SIG-M5 treated with dmso at 0.1 percent for 504 hours (cell line): Measurements from ENCODE around the gene NPB.
A peak's percentile ranks its signal among the peaks of the same experiment; 100 is the strongest.

Experiments
- DNase-seq: peaks from one replicate; lab custom pipeline; 2025; ENCODE audit not compliant: unreplicated experiment; lab: John Stamatoyannopoulos, UW

NPB gene

GRCh38 chr17:81902023-81902652, at the start of gene NPB:
NPB (plus strand) TSS chr17:81902238; CDS start chr17:81902278, 40 bp downstream.
- no peak for DNase-seq

DNA sequence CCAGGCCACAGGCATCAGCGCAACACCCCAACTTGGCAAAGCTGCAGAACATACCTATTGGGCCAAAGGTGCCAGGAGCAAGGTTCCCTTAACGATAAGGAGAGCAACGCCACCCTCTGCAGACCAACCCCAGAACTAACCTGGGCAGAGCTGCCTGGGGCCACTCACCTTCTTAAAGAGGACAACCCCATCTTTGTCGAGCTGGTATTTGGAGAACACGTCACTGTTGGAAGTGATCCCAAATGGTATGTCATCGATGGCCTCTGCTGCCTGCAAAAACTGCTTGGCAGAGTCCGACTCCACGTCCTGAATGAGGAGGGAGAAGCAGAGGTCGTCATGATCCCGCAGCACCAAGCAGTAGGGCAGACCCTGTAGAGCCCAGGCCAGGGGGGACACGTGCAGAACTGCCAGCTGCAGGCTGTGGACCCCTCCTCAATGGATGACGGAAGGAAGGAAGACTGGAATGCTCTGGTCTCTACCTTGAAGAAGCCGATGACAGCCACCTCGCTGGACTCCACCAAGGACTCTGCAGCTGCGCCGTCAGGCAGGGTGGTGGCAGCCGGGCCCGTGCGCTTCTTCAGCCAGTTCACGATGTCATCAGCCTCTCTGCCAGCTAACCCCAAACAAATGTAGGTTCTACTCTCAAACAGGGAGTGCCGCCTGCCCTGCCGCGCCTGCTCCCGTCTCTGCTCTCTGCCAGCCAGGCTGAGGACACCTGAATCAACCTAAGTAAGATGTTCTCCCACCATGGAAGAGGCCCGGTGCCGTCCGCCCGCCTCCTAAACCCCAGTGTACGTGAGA, 46.9 kb upstream of the NPB start:
- no peak for DNase-seq

DNA sequence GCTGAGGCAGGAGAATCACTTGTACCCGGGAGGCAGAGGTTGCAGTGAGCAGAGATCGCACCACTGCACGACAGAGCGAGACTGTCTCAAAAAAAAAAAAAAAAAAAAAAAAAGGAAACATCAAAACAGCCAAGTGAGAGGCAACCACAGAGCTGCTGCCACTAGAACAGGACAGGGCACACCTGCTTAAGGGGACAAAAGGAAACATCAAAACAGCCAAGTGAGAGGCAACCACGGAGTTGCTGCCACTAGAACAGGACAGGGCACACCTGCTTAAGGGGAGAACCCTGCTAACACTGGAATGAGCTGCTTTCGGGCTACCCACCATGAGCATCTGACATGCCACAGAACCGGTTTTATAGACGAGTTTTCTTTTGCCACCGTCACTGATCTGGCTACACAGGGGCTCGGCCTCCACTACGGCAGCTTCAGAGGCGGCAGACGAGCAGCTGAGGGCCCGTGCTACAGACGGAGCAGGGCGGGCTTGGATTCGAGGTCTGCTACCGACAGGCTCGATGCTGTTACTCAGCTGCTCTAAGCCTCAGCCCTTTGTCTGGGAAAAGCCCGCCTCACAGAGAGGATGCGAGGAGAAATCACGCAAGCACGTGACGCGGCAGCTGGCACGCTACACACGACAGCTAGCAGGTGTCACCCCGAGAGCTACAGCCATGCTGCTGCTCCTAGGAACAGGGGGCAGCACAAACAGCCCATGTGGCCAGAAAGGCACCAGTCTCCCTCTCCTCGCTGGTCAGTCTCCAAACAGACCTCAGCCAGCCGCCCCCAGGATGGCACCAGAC, 43.7 kb upstream of the NPB start:
- peak; percentile 43 for DNase-seq

GRCh38 chr17:81858967-81859905, 42.8 kb upstream of the NPB start:
- DNase-seq: peak; percentile 54

DNA sequence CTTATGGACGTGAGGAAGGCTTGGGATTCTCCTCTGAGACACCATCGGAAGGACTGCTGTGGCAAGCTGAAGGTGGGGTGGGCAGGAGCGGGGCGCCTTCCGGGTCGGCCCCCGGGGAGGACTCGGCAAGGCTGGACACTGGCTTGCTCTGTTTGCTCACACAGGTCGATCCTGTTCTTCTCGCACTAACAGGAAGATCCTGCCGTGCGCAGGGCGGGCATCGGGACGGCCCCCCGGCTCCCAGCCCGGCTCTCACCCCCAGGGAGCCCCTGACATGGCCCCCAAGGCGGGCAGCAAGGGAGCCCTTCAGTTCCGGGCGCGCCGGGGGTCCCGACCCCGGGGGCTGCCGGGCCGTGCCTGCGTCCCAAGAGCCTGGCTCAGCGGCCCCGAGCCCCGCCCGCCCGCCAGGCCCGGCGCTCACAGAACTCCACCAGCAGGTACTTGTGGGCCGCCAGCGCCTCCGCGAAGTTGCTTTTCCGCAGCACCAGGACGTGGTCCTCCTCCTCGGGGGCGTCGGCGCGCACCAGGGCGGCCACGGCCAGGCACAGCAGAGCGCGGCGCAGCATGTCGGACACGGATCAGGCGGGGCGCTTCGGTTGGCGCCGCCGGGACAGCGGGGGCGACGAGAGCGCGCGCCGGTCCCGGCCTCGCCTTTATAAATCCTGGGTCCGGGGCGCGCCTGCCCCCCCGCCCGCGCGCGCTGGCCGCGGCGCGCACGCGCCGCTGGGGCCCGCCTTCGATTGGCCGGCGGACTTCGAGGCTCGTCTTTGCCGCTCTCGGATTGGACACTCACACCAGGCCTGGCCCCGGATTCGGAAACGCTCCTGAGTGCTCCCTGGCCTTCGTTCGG, 41.9 kb upstream of the NPB start, which contains the start of gene P4HB:
Gene P4HB, minus strand, starts transcription at position 630 of the 850 bp plus-strand sequence. Its CDS starts 64 bp downstream, at position 566.
- DNase-seq: no peak

DNA sequence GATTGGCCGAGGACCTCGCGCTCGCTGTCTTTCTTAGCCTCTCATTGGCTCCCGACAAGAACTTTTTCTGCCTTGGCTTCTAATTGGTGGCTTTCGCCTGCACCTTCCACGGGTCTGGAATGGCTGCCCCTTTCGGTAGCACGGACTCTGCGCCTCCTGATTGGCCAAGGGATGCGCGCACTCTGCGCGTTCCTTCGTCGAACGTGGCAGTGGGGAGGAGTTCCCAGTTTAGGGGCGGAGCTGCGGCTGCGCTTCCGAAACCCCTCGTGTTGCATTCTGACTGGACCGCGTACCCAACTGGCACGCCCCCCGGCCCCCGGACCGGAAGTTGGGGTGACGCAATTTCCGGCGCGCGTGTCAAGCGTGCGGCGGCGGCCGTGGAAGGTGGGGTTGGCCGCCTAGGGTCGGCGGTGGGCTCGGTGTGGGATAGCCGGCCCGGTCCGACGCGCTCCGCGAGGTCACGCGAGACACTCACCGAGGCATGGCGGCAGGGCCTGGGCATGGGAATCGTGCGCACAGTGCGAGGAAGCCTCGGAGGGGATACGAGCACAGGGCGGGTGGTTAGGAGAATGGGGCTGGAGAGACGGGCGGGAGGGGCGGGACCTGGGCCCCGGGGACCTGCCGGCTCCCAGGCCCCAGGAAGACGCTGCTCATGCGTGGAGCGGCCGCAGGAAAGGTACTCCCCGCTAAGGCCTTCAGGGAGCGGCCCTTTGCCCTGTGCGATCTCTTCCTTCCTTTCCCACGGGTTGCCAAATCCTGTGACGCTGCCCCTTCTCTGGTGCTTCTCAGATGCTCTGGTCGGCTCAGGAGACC, 41.1 kb upstream of the NPB start:
- DNase-seq: peak; percentile 100

- no peak for DNase-seq
Observed at GRCh38 chr17:81863123-81863675, 38.8 kb upstream of the NPB start.

GRCh38 chr17:81863833-81864768, 37.9 kb upstream of the NPB start:
- no peak for DNase-seq

GRCh38 chr17:81865358-81865732, 36.7 kb upstream of the NPB start:
- no peak for DNase-seq

DNA sequence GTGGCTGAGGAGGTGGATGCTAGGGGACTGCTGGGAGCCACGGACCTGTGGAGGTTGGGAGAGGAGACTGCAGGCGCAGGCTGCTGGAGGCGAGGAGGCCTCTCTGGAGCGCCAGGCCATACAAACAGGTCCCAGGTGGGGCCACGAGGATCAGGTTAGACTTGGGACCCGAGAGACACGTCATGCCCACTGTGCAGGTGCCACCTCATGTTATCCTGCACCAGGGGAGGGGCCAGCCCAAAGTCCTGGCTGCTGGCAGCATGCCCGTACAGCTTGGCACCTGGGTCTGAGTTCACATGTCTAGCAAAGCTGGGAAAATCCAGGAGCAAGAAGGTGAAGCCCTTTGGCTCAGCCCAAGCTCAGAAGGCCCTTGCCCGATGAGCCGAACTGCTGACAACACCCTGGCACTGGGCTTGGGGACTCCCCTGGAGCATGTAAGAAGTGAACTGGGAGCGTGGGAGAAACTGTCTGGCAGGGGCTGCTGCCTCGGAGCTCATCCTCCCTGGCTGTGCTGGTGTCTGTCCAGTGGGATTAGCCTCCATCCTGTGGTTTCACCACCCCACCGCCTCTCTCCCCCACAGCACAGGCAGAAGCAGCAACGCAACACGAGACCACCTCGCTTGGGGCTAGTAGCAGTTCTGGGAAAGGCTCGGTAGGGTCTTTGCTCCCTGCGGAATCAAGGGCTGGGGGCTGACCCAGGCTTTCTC, 36.2 kb upstream of the NPB start:
- no peak for DNase-seq

DNA sequence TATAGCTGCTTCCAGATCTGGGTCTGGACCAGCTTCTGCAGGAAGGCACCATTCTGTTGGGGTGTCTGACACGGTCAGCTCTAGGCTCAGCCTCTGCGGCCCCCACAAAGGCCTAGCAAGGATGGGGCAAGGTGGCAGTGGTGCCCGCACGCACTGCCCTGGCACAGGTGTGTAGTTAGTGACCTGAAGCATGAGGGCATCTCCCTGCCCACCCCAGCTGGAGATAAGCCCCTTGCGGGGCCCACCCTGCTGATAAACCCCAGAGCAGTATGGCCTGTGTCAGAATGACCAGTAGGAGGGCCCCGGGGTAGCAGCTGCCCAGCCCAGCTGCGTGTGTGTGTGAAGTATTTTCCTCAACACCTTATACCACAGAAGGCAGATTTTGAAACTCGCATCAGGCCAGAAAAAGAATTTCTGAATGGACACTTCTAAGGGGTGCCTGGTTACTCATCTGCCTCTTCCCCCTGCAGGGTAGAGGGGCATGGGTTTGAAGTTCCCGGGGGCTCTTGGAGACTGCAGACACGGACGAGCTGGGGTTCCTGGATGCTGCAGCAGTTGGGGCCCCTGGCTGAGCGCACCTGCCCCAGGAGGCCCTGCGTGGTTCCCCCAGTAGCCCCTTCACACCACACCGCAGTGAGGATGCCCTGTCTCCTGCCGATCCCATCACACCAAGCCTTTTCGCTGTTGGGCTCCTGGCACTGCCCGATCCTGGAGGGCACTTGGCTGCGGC, 35.4 kb upstream of the NPB start:
- DNase-seq: no peak

- DNase-seq: peak; percentile 72
Observed at GRCh38 chr17:81867170-81867990, 34.7 kb upstream of the NPB start.

- no peak for DNase-seq
Observed at GRCh38 chr17:81867991-81868673, 33.9 kb upstream of the NPB start.

DNA sequence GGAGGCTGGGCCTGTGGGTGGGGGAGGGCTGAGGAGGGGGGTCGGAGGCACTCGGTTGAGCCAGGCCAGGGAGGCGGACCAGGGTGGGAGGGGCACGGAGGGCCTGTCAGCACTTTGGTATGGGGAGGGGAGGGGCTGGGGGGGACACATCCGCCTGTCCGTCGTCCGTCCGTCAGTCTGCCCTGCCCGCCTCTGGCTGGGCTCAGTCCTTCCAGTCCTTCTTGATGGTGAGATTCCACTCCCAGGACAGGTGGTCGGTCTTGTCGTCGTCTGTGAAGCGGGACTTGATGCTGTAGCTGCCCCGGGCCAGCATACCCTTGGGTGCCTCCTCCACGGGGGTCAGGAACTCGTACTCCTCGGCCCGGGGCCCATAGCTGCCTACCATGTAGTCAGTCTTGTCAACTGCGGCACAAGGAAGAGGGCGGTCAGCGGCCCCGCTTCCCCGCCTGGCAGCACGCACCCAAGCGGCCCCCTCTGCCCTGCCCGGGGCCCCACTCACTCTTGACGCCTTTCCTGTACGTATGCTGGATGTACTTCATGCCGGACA, 33.3 kb upstream of the NPB start:
- DNase-seq: no peak
